Astrocyte of the cerebellum (primary cell): ENCODE results near the gene EFCAB11.

Experiments used
- DNase-seq: peaks from one replicate; pipeline ENCODE4 v3.0.0-alpha.2; 2011; ENCODE audit warnings: low read depth
- H3K4me3 ChIP-seq: 2 replicates; pipeline ENCODE4 v1.5.1; 2011; ENCODE audit warnings: mild to moderate bottlenecking, low read depth, low read length, moderate library complexity
- CTCF ChIP-seq: IDR thresholded peaks from 2 replicates; pipeline ENCODE4 v1.5.1; 2012; ENCODE audit warnings: low read length, low read depth, moderate library complexity, mild to moderate bottlenecking; ENCODE audit errors: missing control alignments
- in situ Hi-C: cut with HindIII; loops from 2 replicates; pipeline ENCODE4 v1.10.0; 2017; ENCODE audit warnings: low sequenced_read_pairs

Gene EFCAB11

GRCh38 chr14:89851106-89851505 is 103.4 kb downstream of the EFCAB11 start:
- TF ChIP-seq CTCF: no peak
- in situ Hi-C loops: no loop called here
- H3K4me3 ChIP-seq: no peak overlapping the region
- DNase-seq: no peak

- no peak for DNase-seq
- TF ChIP-seq CTCF: no peak
- no peak overlapping the region for H3K4me3 ChIP-seq
- in situ Hi-C loops: no loop called here
Observed at GRCh38 chr14:89849931-89850330, 104.6 kb downstream of the EFCAB11 start.

GRCh38 chr14:89848165-89848564 is 106.4 kb downstream of the EFCAB11 start:
- no peak for DNase-seq
- in situ Hi-C loops: no loop called here
- peak; percentile 51 for TF ChIP-seq CTCF
- no peak overlapping the region for H3K4me3 ChIP-seq

GRCh38 chr14:89845346-89845745 is 109.2 kb downstream of the EFCAB11 start:
- peak; percentile 23 for DNase-seq
- in situ Hi-C loops: no loop called here
- no peak overlapping the region for H3K4me3 ChIP-seq
- no peak for TF ChIP-seq CTCF

- no peak for TF ChIP-seq CTCF
- no peak overlapping the region for H3K4me3 ChIP-seq
- in situ Hi-C loops: no loop called here
- no peak for DNase-seq
Observed at GRCh38 chr14:89844508-89844907, 110.0 kb downstream of the EFCAB11 start.

- in situ Hi-C loops: no loop called here
- H3K4me3 ChIP-seq: no peak overlapping the region
- DNase-seq: no peak
- no peak for TF ChIP-seq CTCF
Observed at GRCh38 chr14:89842837-89843236, 111.7 kb downstream of the EFCAB11 start.

- no peak for DNase-seq
- no peak overlapping the region for H3K4me3 ChIP-seq
- in situ Hi-C loops: no loop called here
- TF ChIP-seq CTCF: no peak
Observed at GRCh38 chr14:89841851-89842250, 112.7 kb downstream of the EFCAB11 start.
